Tibial nerve (tissue), 4 donors: ENCODE data around the gene MPPE1. TPM values are rescaled to one million over a fixed set of nuclear protein-coding genes. Genes with fewer than 3 reads are reported as not detected.

ENCODE experiments used
- DNase-seq, 2 donors: peaks; one replicate each; pipeline ENCODE4 v3.0.0-alpha.2; 2019; ENCODE audit warnings: low spot score in 2 of 2
- H3K27ac ChIP-seq, 4 donors: fragments of 200-600 bp; sonication (generic) in 3 of 4; one replicate each; pipeline ENCODE4 v1.5.1; 2017 to 2019; ENCODE audit warnings: mild to moderate bottlenecking in 1 of 4
- H3K27me3 ChIP-seq, 2 donors: fragments of 200-600 bp; sonication (generic) in 1 of 2; one replicate each; pipeline versions ENCODE4 v1.5.1 to v1.6.0; 2017 to 2019
- H3K36me3 ChIP-seq, 3 donors: fragments of 200-600 bp; sonication (generic); one replicate each; pipeline ENCODE4 v1.5.1; 2018 to 2019
- H3K4me1 ChIP-seq, 4 donors: fragments of 200-600 bp; sonication (generic) in 3 of 4; one replicate each; pipeline ENCODE4 v1.5.1; 2017 to 2019
- H3K4me3 ChIP-seq, 4 donors: fragments of 200-600 bp; sonication (generic) in 3 of 4; one replicate each; pipeline ENCODE4 v1.5.1; 2017 to 2019; ENCODE audit warnings: mild to moderate bottlenecking in 1 of 4, moderate library complexity in 1 of 4
- H3K9me3 ChIP-seq, 4 donors: fragments of 200-600 bp; sonication (generic) in 3 of 4; one replicate each; pipeline ENCODE4 v1.5.1; 2017 to 2019
- EP300 ChIP-seq, 2 donors: sonication (generic); formaldehyde crosslinking; IDR thresholded peaks; one replicate each; pipeline ENCODE4 v1.6.1; 2017; ENCODE audit warnings: antibody characterized with exemption in 2 of 2, mild to moderate bottlenecking in 1 of 2
- POLR2A ChIP-seq, 2 donors: fragments of 450-650 bp; IDR thresholded peaks; one replicate each; pipeline ENCODE4 v1.6.1; 2017; ENCODE audit warnings: antibody characterized with exemption in 2 of 2, mild to moderate bottlenecking in 2 of 2, moderate library complexity in 2 of 2
- WGBS, 2 donors: methylation state at CpG; one replicate each; pipeline ENCODE4 v1.1.5; 2018; 5-methylcytosine and 5-hydroxymethylcytosine counted together
- total RNA-seq, 4 donors: library from RNA; depleted of rRNA; stranded (reverse); fragments of >200 nt; gene quantifications; one replicate each; pipeline ENCODE4 v1.1.0, GENCODE V29; 2016
- TF ChIP-seq, protein P1 (sequence below), 5 experiments: fragments of 200-600 bp in 3 of 5; fragments of 450-650 bp in 2 of 5; sonication (generic) in 3 of 5; IDR thresholded peaks; one replicate each; pipeline ENCODE4 v1.5.1; 2016 to 2019; ENCODE audit warnings: antibody characterized with exemption in 5 of 5, mild to moderate bottlenecking in 3 of 5, moderate library complexity in 2 of 5

Gene MPPE1
- total RNA-seq, 4 donors from 2014 or later = 13.3 to 33.2 (median 27.7) TPM

DNA sequence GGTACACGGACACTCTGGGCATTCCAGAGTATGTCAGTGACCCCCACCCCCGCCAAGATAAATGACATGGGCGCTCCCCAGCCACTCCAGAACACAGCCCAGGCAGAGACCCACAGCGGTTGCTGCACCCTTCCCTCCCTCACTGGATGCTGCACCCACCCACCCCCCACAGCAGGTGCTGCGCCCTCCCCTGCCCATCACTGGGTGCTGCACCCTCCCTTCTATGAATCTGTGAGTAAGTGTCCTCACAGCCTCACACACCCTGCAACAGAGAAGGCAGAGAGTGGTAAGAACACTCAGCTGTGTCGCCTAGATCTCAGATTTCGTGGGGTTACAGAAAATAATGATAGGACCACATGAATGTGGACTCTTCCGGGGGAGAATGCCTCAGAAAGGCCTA lies 33.4 kb downstream of the MPPE1 start:
- H3K4me3 ChIP-seq = no peak overlapping the region
- no peak for DNase-seq
- no peaks in the 10 kb centered on the region for H3K9me3 ChIP-seq
- H3K27ac ChIP-seq = no peak overlapping the region
- H3K27me3 ChIP-seq = no peaks in the 10 kb centered on the region
- TF ChIP-seq, protein P1, sequence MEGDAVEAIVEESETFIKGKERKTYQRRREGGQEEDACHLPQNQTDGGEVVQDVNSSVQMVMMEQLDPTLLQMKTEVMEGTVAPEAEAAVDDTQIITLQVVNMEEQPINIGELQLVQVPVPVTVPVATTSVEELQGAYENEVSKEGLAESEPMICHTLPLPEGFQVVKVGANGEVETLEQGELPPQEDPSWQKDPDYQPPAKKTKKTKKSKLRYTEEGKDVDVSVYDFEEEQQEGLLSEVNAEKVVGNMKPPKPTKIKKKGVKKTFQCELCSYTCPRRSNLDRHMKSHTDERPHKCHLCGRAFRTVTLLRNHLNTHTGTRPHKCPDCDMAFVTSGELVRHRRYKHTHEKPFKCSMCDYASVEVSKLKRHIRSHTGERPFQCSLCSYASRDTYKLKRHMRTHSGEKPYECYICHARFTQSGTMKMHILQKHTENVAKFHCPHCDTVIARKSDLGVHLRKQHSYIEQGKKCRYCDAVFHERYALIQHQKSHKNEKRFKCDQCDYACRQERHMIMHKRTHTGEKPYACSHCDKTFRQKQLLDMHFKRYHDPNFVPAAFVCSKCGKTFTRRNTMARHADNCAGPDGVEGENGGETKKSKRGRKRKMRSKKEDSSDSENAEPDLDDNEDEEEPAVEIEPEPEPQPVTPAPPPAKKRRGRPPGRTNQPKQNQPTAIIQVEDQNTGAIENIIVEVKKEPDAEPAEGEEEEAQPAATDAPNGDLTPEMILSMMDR (IDR thresholded peaks at IDR 0.05) = no peak
- TF ChIP-seq POLR2A (IDR thresholded peaks at IDR 0.05) (no peak), EP300 (IDR thresholded peaks at IDR 0.05) (no peak)
- 80 to 87% methylated on average over 6 to 8 of the region's 8 CpGs for WGBS, 2 donors
- H3K4me1 ChIP-seq = no peaks in the 10 kb centered on the region
- H3K36me3 ChIP-seq = peaks cover 0 to 68% (median 0%) of the 10 kb centered on the region in 3 donors

DNA sequence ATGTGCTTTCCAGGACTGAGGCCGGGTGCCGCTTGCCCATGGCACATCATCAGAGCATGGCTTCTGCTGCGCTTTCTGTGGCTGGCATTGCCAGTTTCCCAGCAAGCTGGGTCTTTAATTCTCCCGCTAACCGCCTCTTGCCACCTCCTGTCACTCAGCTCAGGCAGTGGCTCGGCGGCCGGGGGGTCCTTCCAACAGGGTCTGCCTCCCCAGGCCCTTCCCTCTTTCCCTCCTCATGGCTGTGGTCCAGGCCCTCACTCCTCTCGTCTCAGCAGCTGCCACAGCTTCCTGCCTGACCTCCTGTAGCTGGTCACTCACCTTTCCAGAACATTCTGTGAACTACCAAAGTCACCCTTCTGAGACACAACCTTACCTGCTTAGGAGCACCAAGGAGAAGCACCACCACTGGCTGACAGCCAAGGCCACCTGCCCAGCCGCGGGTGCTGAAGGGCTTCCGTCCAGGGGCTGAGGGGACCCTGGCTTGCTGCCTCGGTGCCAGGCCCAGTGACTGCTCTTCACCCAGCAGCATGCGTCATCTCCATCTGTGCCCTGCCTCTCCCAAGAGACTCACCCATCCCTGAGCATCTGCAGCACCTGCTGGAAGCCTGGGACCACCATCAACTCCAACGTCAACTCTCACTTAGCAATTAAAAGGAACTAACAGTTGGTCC lies 34.3 kb downstream of the MPPE1 start:
- H3K36me3 ChIP-seq = peaks cover 0 to 69% (median 0%) of the 10 kb centered on the region in 3 donors
- H3K27me3 ChIP-seq = no peaks in the 10 kb centered on the region
- DNase-seq = no peak
- TF ChIP-seq POLR2A (IDR thresholded peaks at IDR 0.05) (no peak), EP300 (IDR thresholded peaks at IDR 0.05) (no peak)
- TF ChIP-seq, protein P1 (IDR thresholded peaks at IDR 0.05) = no peak
- 86 to 87% methylated on average over 12 to 15 of the region's 15 CpGs for WGBS, 2 donors
- no peaks in the 10 kb centered on the region for H3K4me1 ChIP-seq
- no peak overlapping the region for H3K4me3 ChIP-seq
- no peaks in the 10 kb centered on the region for H3K9me3 ChIP-seq
- H3K27ac ChIP-seq = no peak overlapping the region

DNA sequence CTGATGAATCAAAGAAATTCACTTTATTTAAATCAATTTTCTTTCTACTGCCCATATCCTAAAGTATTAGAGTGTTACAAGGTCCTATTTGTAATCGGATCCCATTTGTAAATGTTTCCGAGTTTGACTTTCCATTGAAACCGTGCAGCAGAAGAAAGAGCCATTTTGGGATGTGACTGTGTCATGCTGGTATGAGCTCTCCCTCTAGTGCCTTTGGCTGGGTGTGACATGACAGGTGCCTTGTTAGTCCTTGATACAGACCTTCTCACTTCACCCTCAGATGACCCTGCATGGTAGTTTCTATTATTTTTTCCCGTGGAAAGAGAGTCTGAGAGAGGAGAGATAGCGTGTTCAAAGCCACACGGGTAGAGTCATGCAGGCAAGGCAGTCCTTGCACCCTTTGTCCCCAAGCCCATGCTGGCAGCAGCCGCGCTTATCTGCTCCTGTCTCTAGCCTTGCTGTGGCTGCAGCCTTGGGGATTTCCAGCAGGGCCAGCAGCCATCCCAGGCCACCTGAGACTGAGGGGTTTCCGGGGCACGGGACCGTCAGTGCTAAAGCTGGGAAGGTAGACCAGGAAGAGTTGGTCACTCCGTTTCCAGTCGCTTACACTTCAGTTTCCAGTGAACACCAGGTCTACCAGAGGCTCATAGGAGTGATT lies 35.5 kb downstream of the MPPE1 start:
- WGBS, 2 donors = 66 to 78% methylated on average over 13 of the region's 13 CpGs
- Histone ChIP-seq H3K9me3 (no peaks in the 10 kb centered on the region), H3K4me3 (no peak overlapping the region), H3K36me3 (peaks cover 0 to 62% (median 0%) of the 10 kb centered on the region in 3 donors), H3K4me1 (no peaks in the 10 kb centered on the region), H3K27ac (no peak overlapping the region), H3K27me3 (no peaks in the 10 kb centered on the region)
- no peak for DNase-seq
- TF ChIP-seq, protein P1 (IDR thresholded peaks at IDR 0.05) = no peak
- TF ChIP-seq EP300 (IDR thresholded peaks at IDR 0.05) (no peak), POLR2A (IDR thresholded peaks at IDR 0.05) (no peak)

DNA sequence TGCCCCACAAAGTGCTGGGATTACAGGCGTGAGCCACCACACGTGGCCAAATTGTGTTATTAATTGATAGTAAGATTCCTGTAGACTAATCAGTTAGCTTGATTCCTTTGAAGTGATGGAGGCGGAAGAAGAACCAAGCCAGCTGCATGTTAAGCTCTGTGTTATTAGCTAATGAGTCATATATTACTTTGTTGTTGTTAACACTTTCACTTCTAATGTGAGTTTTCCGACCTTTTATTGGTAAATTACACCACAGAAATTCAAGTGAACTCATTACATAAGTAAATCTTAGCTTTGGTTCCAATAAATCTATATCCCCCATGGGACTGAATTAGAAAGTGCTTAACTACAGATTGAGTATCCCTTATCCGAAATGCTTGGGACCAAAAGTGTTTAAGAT lies 36.6 kb downstream of the MPPE1 start:
- DNase-seq = no peak
- 68 to 70% methylated on average over 4 to 5 of the region's 5 CpGs for WGBS, 2 donors
- H3K27me3 ChIP-seq = no peaks in the 10 kb centered on the region
- no peaks in the 10 kb centered on the region for H3K4me1 ChIP-seq
- no peak overlapping the region for H3K4me3 ChIP-seq
- peaks cover 0 to 51% (median 0%) of the 10 kb centered on the region in 3 donors for H3K36me3 ChIP-seq
- H3K27ac ChIP-seq = no peak overlapping the region
- TF ChIP-seq, protein P1 (IDR thresholded peaks at IDR 0.05) = no peak
- TF ChIP-seq POLR2A (IDR thresholded peaks at IDR 0.05) (no peak), EP300 (IDR thresholded peaks at IDR 0.05) (no peak)
- no peaks in the 10 kb centered on the region for H3K9me3 ChIP-seq

DNA sequence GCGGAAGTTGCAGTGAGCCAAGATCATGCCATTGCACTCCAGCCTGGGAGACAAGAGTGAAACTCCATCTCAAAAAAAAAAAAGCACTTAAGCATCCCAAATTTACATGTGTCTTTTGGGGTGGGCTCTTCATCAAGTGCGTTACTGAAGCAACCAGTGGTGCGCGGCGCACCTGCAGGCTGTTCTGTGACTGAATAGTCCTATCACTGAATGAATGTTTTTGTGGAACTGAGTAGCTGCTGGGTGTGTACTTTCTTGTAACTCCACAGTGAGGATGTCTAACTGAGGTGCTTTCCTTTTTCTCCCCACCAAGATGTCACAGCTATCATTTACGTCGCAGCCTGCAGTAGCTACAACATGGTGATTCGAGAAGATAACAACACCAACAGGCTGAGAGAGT lies 39.9 kb downstream of the MPPE1 start:
- H3K9me3 ChIP-seq = no peaks in the 10 kb centered on the region
- H3K27me3 ChIP-seq = no peaks in the 10 kb centered on the region
- H3K4me3 ChIP-seq = no peak overlapping the region
- DNase-seq = no peak
- peaks cover 0 to 24% (median 0%) of the 10 kb centered on the region in 3 donors for H3K36me3 ChIP-seq
- H3K4me1 ChIP-seq = no peaks in the 10 kb centered on the region
- WGBS, 2 donors = 94 to 97% methylated on average over 8 of the region's 8 CpGs
- no peak overlapping the region for H3K27ac ChIP-seq
- TF ChIP-seq POLR2A (IDR thresholded peaks at IDR 0.05) (no peak), EP300 (IDR thresholded peaks at IDR 0.05) (no peak)
- TF ChIP-seq, protein P1 (IDR thresholded peaks at IDR 0.05) = no peak
